ENCODE measurements around the gene TRPV4.

DNA sequence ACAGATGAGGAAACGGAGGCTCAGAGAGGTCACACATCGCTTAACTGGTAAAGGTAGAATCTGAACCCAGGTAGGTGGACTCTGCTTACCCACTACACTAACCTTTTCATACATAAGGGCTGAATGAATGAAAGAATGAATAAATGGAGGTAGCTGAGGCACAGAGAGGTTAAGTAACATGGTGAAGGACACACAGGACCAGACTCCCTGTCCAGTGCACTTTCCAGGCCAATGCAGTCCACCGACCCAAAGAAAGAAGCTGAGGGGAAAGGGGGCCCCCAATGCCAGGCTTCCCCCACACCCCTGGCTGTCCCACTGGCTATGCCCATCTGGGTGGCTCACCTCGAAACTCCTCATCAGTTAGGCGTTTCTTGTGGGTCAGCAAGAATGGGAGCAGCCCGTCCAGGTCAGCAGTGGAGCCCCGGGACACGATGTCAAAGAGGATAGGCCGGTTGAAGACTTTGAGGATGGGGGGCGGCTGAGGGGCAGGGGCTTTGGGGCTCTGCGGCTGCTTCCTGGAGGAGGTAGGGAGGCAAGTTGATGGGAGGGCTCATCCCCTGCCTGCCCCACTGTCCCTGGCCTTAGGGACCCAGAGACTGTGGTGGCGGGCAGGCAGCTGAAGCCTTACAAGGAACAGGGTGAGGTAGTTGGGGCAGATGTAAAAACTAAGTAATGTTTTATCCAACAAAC is 25.1 kb downstream of the TRPV4 start:
- no peak for TF ChIP-seq POLR2AphosphoS5 (IDR thresholded peaks at IDR 0.05; ENCODE audit: insufficient read depth, low read depth, low read length)
- TF ChIP-seq, protein P1, sequence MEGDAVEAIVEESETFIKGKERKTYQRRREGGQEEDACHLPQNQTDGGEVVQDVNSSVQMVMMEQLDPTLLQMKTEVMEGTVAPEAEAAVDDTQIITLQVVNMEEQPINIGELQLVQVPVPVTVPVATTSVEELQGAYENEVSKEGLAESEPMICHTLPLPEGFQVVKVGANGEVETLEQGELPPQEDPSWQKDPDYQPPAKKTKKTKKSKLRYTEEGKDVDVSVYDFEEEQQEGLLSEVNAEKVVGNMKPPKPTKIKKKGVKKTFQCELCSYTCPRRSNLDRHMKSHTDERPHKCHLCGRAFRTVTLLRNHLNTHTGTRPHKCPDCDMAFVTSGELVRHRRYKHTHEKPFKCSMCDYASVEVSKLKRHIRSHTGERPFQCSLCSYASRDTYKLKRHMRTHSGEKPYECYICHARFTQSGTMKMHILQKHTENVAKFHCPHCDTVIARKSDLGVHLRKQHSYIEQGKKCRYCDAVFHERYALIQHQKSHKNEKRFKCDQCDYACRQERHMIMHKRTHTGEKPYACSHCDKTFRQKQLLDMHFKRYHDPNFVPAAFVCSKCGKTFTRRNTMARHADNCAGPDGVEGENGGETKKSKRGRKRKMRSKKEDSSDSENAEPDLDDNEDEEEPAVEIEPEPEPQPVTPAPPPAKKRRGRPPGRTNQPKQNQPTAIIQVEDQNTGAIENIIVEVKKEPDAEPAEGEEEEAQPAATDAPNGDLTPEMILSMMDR (IDR thresholded peaks at IDR 0.05; ENCODE audit: extremely low read depth in 1 of 2, insufficient read depth in 1 of 2, low read depth in 1 of 2, low read length in 2 of 2): no peak
- TF ChIP-seq, protein P2, sequence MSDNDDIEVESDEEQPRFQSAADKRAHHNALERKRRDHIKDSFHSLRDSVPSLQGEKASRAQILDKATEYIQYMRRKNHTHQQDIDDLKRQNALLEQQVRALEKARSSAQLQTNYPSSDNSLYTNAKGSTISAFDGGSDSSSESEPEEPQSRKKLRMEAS (IDR thresholded peaks at IDR 0.05; ENCODE audit: insufficient read depth, insufficient read length): no peak
- TF ChIP-seq POLR2A (IDR thresholded peaks at IDR 0.05; ENCODE audit: low read depth, low read length): no peak
- no peak for TF ChIP-seq EZH2 (IDR thresholded peaks at IDR 0.05; ENCODE audit: borderline replicate concordance, low read depth, low read length, severe bottlenecking)
- no peak for TF ChIP-seq GATA2 (IDR thresholded peaks at IDR 0.05; ENCODE audit: insufficient read depth, insufficient read length, low read depth, low read length)
- TF ChIP-seq FOS (IDR thresholded peaks at IDR 0.05; ENCODE audit: borderline replicate concordance, insufficient read depth, low read length): no peak
- no peak for TF ChIP-seq MYC (IDR thresholded peaks at IDR 0.05; ENCODE audit: low read depth, low read length)
- no peak for TF ChIP-seq JUN (IDR thresholded peaks at IDR 0.05; ENCODE audit: borderline replicate concordance, insufficient read depth, insufficient read length, low read depth)

All from endothelial cell of umbilical vein (primary cell).